Body of pancreas (tissue), 4 donors: Measurements from ENCODE around the gene DLGAP1. TPM values are rescaled to one million over a fixed set of nuclear protein-coding genes. Genes with fewer than 3 reads are reported as not detected.

Experiments used
- ATAC-seq: fragments of 150-250 bp; one replicate; pipeline ENCODE4 v1.9.1; 2016
- DNase-seq, 4 donors: peaks; one replicate each; pipeline ENCODE4 v3.0.0-alpha.2; 2019
- H3K27ac ChIP-seq, 4 donors: fragments of 200-600 bp; sonication (generic); 1 replicate in 3 of 4; 2 replicates in 1 of 4; pipeline versions ENCODE4 v1.5.1 to v1.6.1; 2016 to 2019; ENCODE audit warnings: mild to moderate bottlenecking in 1 of 4, mixed read lengths in 1 of 4, moderate library complexity in 1 of 4
- H3K27me3 ChIP-seq, 2 donors: fragments of 200-600 bp; sonication (generic); one replicate each; pipeline ENCODE4 v1.6.0; 2016; ENCODE audit warnings: mild to moderate bottlenecking in 1 of 2
- H3K36me3 ChIP-seq, 2 donors: fragments of 200-600 bp; sonication (generic); replicated peaks in 1 of 2; 2 replicates each; pipeline ENCODE4 v1.5.1; 2016; ENCODE audit warnings: low read depth in 2 of 2; ENCODE audit not compliant: insufficient read depth in 1 of 2
- H3K4me1 ChIP-seq: fragments of 200-600 bp; sonication (generic); one replicate; pipeline ENCODE4 v1.6.0; 2016
- H3K4me3 ChIP-seq, 2 donors: fragments of 200-600 bp; sonication (generic); 1 replicate in 1 of 2; 2 replicates in 1 of 2; pipeline ENCODE4 v1.5.1; 2016 to 2019
- H3K9me3 ChIP-seq, 3 donors: fragments of 200-600 bp; sonication (generic); 1 replicate in 2 of 3; 2 replicates in 1 of 3; pipeline ENCODE4 v1.5.1; 2016
- POLR2A ChIP-seq, 3 donors: fragments of 450-650 bp; IDR thresholded peaks; one replicate each; pipeline ENCODE4 v1.6.1; 2016; ENCODE audit warnings: antibody characterized with exemption in 3 of 3, mild to moderate bottlenecking in 2 of 3
- WGBS, 2 donors: methylation state at CpG; one replicate each; pipeline ENCODE4 v1.1.5; 2017; 5-methylcytosine and 5-hydroxymethylcytosine counted together
- intact Hi-C: fragments of 100-400 bp; cut with DNase I; formaldehyde crosslinking; loops from one replicate; pipeline ENCODE4 v1.15.1; 2023
- total RNA-seq, 2 donors: library from RNA; depleted of rRNA; stranded (reverse); fragments of >200 nt; gene quantifications; one replicate each; pipeline ENCODE4 v1.1.0, GENCODE V29; 2016
- TF ChIP-seq, protein P1 (sequence below), 7 experiments: fragments of 450-650 bp in 4 of 7; fragments of 200-600 bp in 3 of 7; sonication (generic) in 3 of 7; IDR thresholded peaks; one replicate each; pipeline ENCODE4 v1.5.1; 2016 to 2019; ENCODE audit warnings: antibody characterized with exemption in 7 of 7

Gene DLGAP1
- total RNA-seq, 2 donors from 2014 or later = 0.52 to 7.9 TPM

DNA sequence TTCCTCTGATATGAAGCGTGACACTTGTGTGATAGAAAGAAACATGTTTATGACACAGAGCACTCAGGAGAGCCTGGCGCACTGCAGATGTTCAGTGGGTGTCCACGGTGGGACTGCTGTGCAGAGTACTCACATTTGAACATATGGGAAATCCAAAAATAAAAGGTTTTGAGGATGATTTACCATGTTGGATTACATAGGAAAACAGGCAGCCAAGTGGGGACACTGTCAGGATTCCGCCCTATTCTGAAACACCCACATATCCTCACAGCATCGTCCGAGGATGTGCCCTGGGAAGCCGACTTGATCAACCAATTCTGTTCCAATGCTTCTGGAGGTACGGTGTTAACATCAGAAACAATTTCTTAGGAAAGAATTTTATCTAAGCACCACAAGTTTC is 741.4 kb downstream of the DLGAP1 start:
- H3K4me1 ChIP-seq = peaks cover 34% of the 10 kb centered on the region
- DNase-seq = no peak
- ATAC-seq = no peak
- no peaks in the 10 kb centered on the region for H3K9me3 ChIP-seq
- no peak overlapping the region for H3K27ac ChIP-seq
- H3K27me3 ChIP-seq = no peaks in the 10 kb centered on the region
- no peaks in the 10 kb centered on the region for H3K36me3 ChIP-seq
- intact Hi-C loops = no loop called here
- no peak for TF ChIP-seq POLR2A (IDR thresholded peaks at IDR 0.05)
- TF ChIP-seq, protein P1, sequence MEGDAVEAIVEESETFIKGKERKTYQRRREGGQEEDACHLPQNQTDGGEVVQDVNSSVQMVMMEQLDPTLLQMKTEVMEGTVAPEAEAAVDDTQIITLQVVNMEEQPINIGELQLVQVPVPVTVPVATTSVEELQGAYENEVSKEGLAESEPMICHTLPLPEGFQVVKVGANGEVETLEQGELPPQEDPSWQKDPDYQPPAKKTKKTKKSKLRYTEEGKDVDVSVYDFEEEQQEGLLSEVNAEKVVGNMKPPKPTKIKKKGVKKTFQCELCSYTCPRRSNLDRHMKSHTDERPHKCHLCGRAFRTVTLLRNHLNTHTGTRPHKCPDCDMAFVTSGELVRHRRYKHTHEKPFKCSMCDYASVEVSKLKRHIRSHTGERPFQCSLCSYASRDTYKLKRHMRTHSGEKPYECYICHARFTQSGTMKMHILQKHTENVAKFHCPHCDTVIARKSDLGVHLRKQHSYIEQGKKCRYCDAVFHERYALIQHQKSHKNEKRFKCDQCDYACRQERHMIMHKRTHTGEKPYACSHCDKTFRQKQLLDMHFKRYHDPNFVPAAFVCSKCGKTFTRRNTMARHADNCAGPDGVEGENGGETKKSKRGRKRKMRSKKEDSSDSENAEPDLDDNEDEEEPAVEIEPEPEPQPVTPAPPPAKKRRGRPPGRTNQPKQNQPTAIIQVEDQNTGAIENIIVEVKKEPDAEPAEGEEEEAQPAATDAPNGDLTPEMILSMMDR (IDR thresholded peaks at IDR 0.05) = no peak
- WGBS, 2 donors = 89 to 95% methylated on average over 8 of the region's 8 CpGs
- no peak overlapping the region for H3K4me3 ChIP-seq

- Histone ChIP-seq H3K4me3 (no peak overlapping the region), H3K27ac (peak overlapping the region in 1 of 4 donors; percentile 5), H3K9me3 (no peaks in the 10 kb centered on the region), H3K4me1 (peaks cover 34% of the 10 kb centered on the region), H3K27me3 (no peaks in the 10 kb centered on the region), H3K36me3 (no peaks in the 10 kb centered on the region)
- no peak for ATAC-seq
- DNase-seq = peak in 1 of 4 donors; percentile 24
- no peak for TF ChIP-seq POLR2A (IDR thresholded peaks at IDR 0.05)
- TF ChIP-seq, protein P1 (IDR thresholded peaks at IDR 0.05) = no peak
- intact Hi-C loops = no loop called here
- 14 to 23% methylated on average over 4 of the region's 4 CpGs for WGBS, 2 donors
Measured at GRCh38 chr18:3713166-3713565, 741.9 kb downstream of the DLGAP1 start.

- DNase-seq (no peak), ATAC-seq (no peak)
- Histone ChIP-seq H3K4me3 (no peak overlapping the region), H3K27ac (no peak overlapping the region), H3K4me1 (peaks cover 34% of the 10 kb centered on the region), H3K27me3 (no peaks in the 10 kb centered on the region), H3K9me3 (no peaks in the 10 kb centered on the region), H3K36me3 (no peaks in the 10 kb centered on the region)
- TF ChIP-seq POLR2A (IDR thresholded peaks at IDR 0.05) = no peak
- TF ChIP-seq, protein P1 (IDR thresholded peaks at IDR 0.05) = no peak
- intact Hi-C loops = no loop called here
- WGBS, 2 donors = 82 to 84% methylated on average over 5 of the region's 5 CpGs
Measured at GRCh38 chr18:3712491-3712890, 742.6 kb downstream of the DLGAP1 start.

DNA sequence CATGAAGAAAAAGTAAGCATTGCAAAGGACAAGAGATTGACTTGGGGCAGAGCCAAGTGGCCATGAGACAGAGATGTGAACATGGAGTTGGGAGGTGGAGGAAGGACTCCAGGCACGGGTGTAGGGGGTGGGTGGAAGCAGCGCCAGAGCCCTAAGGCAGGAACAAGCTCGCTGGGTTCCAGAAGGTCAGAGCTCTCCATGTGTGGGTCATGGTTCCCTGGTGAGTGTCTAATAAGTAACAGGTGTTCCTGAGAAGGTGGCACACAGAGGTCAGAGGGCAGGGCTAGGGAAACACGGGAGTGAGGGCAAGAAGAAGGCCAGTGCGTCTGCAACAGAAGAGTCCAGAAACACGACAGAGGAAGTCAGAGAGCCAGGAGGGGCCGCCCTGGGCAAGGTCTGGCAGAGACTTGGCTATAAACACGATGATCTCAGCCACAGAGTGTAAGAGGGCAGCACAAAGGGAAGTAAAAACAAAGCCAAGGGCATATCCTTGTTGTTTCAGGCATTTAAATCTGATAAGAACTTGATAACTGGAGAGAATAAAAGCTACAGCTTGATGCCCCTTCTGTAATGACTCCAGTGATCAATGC is 744.3 kb downstream of the DLGAP1 start:
- ATAC-seq = peak; percentile 96
- peak; percentile 67 to 86 (median 74) for DNase-seq
- H3K27ac ChIP-seq = peak overlapping the region; percentile 21 to 84 (median 68)

More for the DNA sequence above, 744.3 kb downstream of the DLGAP1 start:
- H3K4me1 ChIP-seq = peaks cover 34% of the 10 kb centered on the region
- no peak overlapping the region for H3K4me3 ChIP-seq
- no peaks in the 10 kb centered on the region for H3K27me3 ChIP-seq
- no peaks in the 10 kb centered on the region for H3K9me3 ChIP-seq
- H3K36me3 ChIP-seq = no peaks in the 10 kb centered on the region
- WGBS, 2 donors = 5 to 10% methylated on average over 8 of the region's 8 CpGs
- intact Hi-C loops = no loop called here
- TF ChIP-seq, protein P1 (IDR thresholded peaks at IDR 0.05) = peak in 1 of 7 experiments; percentile 10
- TF ChIP-seq POLR2A (IDR thresholded peaks at IDR 0.05) = peak in 2 of 3 donors; percentile 25
